GM20000 (cell line): Measurements from ENCODE around the gene COX6B2.

ENCODE experiments used
- DNase-seq: peaks from one replicate; pipeline ENCODE4 v3.0.0; 2012; ENCODE audit warnings: low spot score
- TF ChIP-seq, protein P1 (sequence below): IDR thresholded peaks from 2 replicates; pipeline ENCODE4 v1.5.1; 2012; ENCODE audit warnings: mild to moderate bottlenecking, control low read depth; ENCODE audit errors: extremely low read depth, missing control alignments

COX6B2 gene

DNA sequence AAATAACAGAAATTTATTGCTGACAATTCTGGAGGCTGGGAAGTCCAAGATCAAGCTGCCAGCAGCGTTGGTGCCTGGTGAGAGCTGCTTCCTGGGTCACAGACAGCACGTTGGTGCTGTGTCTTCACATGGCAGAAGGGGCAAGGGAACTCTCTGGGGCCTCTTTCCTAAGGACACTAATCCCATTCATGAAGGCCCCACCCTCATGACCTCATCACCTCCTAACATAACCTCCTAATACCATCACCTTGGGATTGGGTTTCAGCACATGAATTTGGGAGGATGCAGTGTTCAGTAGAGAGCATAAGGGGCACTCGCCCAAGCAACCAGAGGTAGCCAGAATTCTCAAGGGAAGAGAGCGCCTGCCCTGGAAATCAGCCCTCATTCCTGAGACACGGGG, 45.1 kb downstream of the COX6B2 start:
- DNase-seq = no peak
- TF ChIP-seq, protein P1, sequence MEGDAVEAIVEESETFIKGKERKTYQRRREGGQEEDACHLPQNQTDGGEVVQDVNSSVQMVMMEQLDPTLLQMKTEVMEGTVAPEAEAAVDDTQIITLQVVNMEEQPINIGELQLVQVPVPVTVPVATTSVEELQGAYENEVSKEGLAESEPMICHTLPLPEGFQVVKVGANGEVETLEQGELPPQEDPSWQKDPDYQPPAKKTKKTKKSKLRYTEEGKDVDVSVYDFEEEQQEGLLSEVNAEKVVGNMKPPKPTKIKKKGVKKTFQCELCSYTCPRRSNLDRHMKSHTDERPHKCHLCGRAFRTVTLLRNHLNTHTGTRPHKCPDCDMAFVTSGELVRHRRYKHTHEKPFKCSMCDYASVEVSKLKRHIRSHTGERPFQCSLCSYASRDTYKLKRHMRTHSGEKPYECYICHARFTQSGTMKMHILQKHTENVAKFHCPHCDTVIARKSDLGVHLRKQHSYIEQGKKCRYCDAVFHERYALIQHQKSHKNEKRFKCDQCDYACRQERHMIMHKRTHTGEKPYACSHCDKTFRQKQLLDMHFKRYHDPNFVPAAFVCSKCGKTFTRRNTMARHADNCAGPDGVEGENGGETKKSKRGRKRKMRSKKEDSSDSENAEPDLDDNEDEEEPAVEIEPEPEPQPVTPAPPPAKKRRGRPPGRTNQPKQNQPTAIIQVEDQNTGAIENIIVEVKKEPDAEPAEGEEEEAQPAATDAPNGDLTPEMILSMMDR = no peak

DNA sequence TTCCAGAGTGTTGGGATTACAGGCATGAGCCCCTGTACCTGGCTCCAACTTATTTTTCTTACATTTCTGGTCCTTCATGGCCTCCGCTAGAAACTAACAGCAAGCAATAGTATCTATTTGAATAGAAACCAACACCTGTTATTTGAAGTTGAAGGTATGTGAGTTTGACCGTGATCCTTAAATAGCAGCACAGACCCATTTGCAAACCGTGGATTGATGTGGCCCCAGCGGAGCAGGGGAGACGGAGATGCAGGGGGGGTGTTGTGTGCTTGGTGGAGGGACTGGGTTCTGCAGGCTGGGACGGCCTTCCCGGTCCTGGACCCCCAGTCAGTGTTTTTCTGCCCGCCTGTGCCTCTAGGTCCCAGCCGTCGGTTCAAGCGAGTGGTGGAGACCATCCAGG, 46.2 kb downstream of the COX6B2 start:
- TF ChIP-seq, protein P1 = no peak
- DNase-seq = no peak

DNA sequence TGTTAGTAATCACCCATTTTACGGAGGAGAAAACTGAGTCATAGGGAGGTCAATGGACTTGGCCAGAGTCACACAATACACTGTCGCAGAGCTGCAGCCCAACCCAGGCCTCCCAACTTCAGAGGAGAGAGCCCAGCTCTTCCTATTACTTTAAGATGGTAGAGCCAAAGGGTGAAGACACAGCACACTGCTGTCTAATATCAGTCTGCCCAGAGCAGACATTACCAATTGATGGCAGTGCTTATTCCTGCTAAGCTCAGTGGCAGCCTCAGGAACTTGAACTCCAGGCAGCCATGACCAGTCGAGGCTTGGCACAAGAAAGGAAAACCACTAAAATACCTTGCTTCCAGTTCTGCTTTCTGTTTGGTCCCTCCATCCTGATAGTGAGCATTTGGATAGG, 47.8 kb downstream of the COX6B2 start:
- DNase-seq = no peak
- TF ChIP-seq, protein P1 = no peak

DNA sequence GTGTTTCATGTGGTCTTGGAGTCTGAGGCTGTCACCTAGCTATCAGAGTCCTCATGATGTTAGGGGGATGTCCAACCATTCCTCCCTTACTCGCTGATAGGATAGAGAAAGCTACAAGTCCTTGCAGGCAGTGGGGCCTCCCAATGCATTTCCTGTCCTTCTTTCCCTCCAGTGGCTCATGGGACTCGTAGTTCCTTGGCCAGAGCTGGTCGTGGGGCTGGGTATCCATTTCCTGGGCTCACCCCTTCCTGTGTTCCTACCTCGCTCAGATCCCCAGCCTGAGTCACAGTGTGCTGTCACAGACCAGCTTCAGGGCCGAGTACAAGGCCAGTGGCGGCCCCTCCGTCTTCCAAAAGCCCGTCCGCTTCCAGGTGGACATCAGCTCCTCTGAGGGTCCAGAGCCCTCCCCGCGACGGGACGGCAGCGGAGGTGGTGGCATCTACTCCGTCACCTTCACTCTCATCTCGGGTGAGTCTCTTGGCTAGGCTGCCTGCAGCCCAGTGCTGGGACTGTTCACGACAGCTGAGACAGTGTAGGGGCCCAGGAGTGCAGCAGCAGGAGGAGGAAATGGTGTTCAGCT, 48.4 kb downstream of the COX6B2 start:
- no peak for DNase-seq

DNA sequence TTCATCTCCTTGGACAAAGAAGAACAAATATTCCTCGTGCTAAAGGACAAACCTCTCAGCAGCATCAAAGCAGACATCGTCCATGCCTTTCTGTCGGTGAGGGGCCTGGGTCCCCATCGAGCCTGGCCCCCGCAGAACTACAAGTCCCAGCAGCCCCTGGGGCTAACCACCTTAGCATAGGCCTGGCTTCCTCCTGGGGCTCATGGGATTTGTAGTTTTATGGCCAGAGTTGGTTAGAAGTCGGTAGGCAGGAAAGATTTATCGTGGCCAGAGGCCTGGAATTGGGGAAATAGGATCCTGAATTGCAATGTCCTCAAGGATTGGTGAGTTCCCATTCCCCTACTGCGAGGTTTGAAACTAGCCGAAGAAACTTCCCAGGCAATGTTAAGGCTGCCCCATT, 49.0 kb downstream of the COX6B2 start:
- DNase-seq = peak; percentile 83
- TF ChIP-seq, protein P1 = no peak

More for the DNA sequence above, 48.4 kb downstream of the COX6B2 start:
- TF ChIP-seq, protein P1 = no peak

DNA sequence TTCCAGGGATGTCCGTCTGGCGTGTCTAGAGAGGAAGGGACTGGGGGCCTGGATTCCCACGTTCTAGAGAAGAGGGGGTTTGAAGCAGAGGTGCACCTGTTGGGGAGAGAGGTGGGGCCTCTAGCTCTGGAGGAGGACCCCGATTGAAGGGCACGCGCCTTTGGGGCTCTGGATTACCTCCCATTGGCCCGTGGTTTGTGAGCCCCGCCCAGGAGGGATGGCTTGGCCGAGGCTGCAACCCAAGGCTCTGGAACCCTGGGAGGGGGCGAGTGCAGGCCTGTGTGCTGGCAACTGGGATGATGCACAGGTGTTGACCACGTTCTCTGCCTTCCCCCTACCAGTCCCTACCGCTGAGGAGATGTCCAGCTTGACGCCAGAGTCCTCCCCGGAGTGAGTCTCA, 49.5 kb downstream of the COX6B2 start:
- TF ChIP-seq, protein P1 = no peak
- no peak for DNase-seq

DNA sequence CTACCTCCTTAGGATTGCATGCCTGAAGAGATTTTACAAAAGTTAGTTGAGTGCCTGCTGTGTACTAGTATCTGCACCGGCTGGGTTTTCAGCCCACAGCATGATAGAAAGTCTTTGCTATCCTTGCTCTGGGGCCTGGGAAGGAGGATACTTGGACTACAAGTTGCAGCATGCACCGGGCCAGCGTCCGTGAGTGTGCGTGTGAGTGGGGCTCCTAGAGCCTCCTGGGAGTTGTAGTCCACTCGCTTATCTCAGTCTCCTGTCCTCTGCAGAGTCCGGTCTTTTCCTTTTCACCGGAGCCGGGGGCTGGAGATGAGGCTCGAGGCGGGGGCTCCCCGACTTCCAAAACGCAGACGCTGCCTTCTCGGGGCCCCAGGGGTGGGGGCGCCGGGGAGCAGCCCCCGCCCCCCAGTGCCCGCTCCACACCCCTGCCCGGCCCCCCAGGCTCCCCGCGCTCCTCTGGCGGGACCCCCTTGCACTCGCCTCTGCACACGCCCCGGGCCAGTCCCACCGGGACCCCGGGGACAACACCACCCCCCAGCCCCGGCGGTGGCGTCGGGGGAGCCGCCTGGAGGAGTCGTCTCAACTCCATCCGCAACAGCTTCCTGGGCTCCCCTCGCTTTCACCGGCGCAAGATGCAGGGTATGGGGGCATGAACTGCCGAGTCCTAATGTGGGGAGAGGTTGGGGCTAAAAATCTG, 50.1 kb downstream of the COX6B2 start:
- DNase-seq = peak; percentile 78
- TF ChIP-seq, protein P1 = no peak
